GM12878 (cell line): ENCODE data around the gene HOXC5.

ENCODE experiments used
- POLR2A ChIP-seq: IDR thresholded peaks from 2 replicates; pipeline ENCODE4 v1.6.1; 2011; ENCODE audit warnings: low read depth, mild to moderate bottlenecking, low read length
- REST ChIP-seq: IDR thresholded peaks from 2 replicates; pipeline ENCODE4 v1.6.1; 2012; ENCODE audit warnings: mild to moderate bottlenecking, low read depth, low read length

GRCh38 chr12:53995002-53995377 is 37.9 kb upstream of the HOXC5 start:
- TF ChIP-seq REST, result no peak
- no peak for TF ChIP-seq POLR2A
